SK-N-SH (cell line): ENCODE results near the gene MINK1. TPM values are rescaled to one million over a fixed set of nuclear protein-coding genes. Genes with fewer than 3 reads are reported as not detected.

Experiments
- CTCF ChIA-PET: fragments of 300-600, 350-600 bp; formaldehyde crosslinking; extraction: SDS; loops from one replicate; lab custom pipeline; 2021; lab: Yijun Ruan, JAX
- POLR2A ChIA-PET: fragments of 350-600 bp; sonication (Branson Sonifier 250); formaldehyde crosslinking; extraction: SDS; loops from one replicate; lab custom pipeline; 2020; ENCODE audit warnings: antibody characterized with exemption, inconsistent platforms; lab: Yijun Ruan, JAX
- DNase-seq: peaks from one replicate; pipeline ENCODE4 v3.0.0; 2012
- H2AFZ ChIP-seq: fragments of 200-600 bp; sonication (generic); 2 replicates; pipeline ENCODE4 v1.8.1; 2016; ENCODE audit warnings: antibody characterized with exemption, mild to moderate bottlenecking, low read depth
- H3F3A ChIP-seq: fragments of 200-600 bp; sonication (generic); replicated peaks from 2 replicates; pipeline ENCODE3; 2016; ENCODE audit warnings: antibody characterized with exemption, mild to moderate bottlenecking; ENCODE audit not compliant: insufficient read depth
- H3K27ac ChIP-seq, 2 experiments: fragments of 200-500 bp in 1 of 2; fragments of 200-600 bp in 1 of 2; sonication (Bioruptor generic) in 1 of 2; sonication (generic), shearing (Covaris generic) in 1 of 2; 2 replicates each; pipeline versions ENCODE4 v1.5.1 to v1.6.1; 2014 to 2016; ENCODE audit warnings: low read depth in 2 of 2, inconsistent platforms in 1 of 2, low read length in 1 of 2, mild to moderate bottlenecking in 1 of 2, mixed read lengths in 1 of 2
- H3K27me3 ChIP-seq: fragments of 200-600 bp; sonication (generic), shearing (Covaris generic); 2 replicates; pipeline ENCODE4 v1.6.1; 2016; ENCODE audit warnings: mixed run types; ENCODE audit not compliant: insufficient read depth
- H3K36me3 ChIP-seq, 2 experiments: fragments of 200-500 bp in 1 of 2; fragments of 200-600 bp in 1 of 2; sonication (Bioruptor generic) in 1 of 2; sonication (generic) in 1 of 2; replicated peaks in 1 of 2; 2 replicates each; pipeline versions ENCODE3 to v1.5.1; 2014 to 2016; ENCODE audit warnings: low read length in 1 of 2, mild to moderate bottlenecking in 1 of 2; ENCODE audit not compliant: insufficient read depth in 2 of 2, control insufficient read depth in 1 of 2
- H3K4me1 ChIP-seq, 2 experiments: fragments of 200-500 bp in 1 of 2; fragments of 200-600 bp in 1 of 2; sonication (Bioruptor generic) in 1 of 2; sonication (generic), shearing (Covaris generic) in 1 of 2; 2 replicates each; pipeline versions ENCODE4 v1.5.1 to v1.6.1; 2014 to 2016; ENCODE audit warnings: low read depth in 1 of 2, low read length in 1 of 2, mixed run types in 1 of 2; ENCODE audit not compliant: insufficient read depth in 2 of 2, control insufficient read depth in 1 of 2
- H3K4me2 ChIP-seq: fragments of 200-600 bp; sonication (generic), shearing (Covaris generic); 2 replicates; pipeline ENCODE4 v1.6.1; 2017; ENCODE audit warnings: mixed run types
- H3K4me3 ChIP-seq, 2 experiments: fragments of 200-500 bp in 1 of 2; fragments of 200-600 bp in 1 of 2; sonication (Bioruptor generic) in 1 of 2; sonication (generic), shearing (Covaris generic) in 1 of 2; 2 replicates each; pipeline versions ENCODE4 v1.5.1 to v1.8.1; 2014 to 2016; ENCODE audit warnings: low read depth in 2 of 2, inconsistent platforms in 1 of 2, low read length in 1 of 2, mild to moderate bottlenecking in 1 of 2, mixed read lengths in 1 of 2, moderate library complexity in 1 of 2
- H3K79me2 ChIP-seq: fragments of 200-600 bp; sonication (generic); 2 replicates; pipeline ENCODE4 v1.8.1; 2017; ENCODE audit warnings: mild to moderate bottlenecking; ENCODE audit not compliant: insufficient read depth
- H3K9ac ChIP-seq: fragments of 200-600 bp; sonication (generic); 2 replicates; pipeline ENCODE4 v1.6.1; 2017; ENCODE audit warnings: mixed run types
- H3K9me2 ChIP-seq: fragments of 200-600 bp; sonication (generic); 2 replicates; pipeline ENCODE4 v1.6.1; 2017; ENCODE audit warnings: mixed run types
- H3K9me3 ChIP-seq: fragments of 200-600 bp; sonication (generic); 2 replicates; pipeline ENCODE4 v1.6.1; 2017; ENCODE audit warnings: mixed run types, mild to moderate bottlenecking, moderate library complexity
- H4K20me1 ChIP-seq: fragments of 200-600 bp; sonication (generic); 2 replicates; pipeline ENCODE4 v1.6.1; 2017; ENCODE audit warnings: mild to moderate bottlenecking, mixed run types; ENCODE audit not compliant: insufficient read depth
- EZH2phosphoT487 ChIP-seq: fragments of 200-600 bp; sonication (generic); IDR thresholded peaks from 2 replicates; pipeline ENCODE4 v1.6.1; 2017; ENCODE audit warnings: low read depth, mixed run types, mild to moderate bottlenecking, antibody characterized with exemption, moderate library complexity, borderline replicate concordance
- JUND ChIP-seq: IDR thresholded peaks from 2 replicates; pipeline ENCODE4 v1.4.0; 2012
- NFIC ChIP-seq: IDR thresholded peaks from 2 replicates; pipeline ENCODE4 v1.4.0; 2012; ENCODE audit warnings: borderline replicate concordance
- RCOR1 ChIP-seq: fragments of 150-350 bp; IDR thresholded peaks from 2 replicates; pipeline ENCODE4 v1.6.1; 2017; ENCODE audit warnings: antibody characterized with exemption, low read length
- SIN3A ChIP-seq: IDR thresholded peaks from 2 replicates; pipeline ENCODE4 v1.6.1; 2012; ENCODE audit warnings: low read depth, mild to moderate bottlenecking, low read length, moderate library complexity, borderline replicate concordance
- YY1 ChIP-seq: IDR thresholded peaks from 2 replicates; pipeline ENCODE4 v1.4.0; 2012; ENCODE audit warnings: low read depth, mild to moderate bottlenecking
- ZBTB33 ChIP-seq: IDR thresholded peaks from 2 replicates; pipeline ENCODE4 v1.4.0; 2012; ENCODE audit warnings: low read depth, borderline replicate concordance
- WGBS: methylation state at CpG from one replicate; pipeline ENCODE4 v1.1.6; 2017; ENCODE audit warnings: low lambda C conversion rate; 5-methylcytosine and 5-hydroxymethylcytosine counted together
- polyA plus RNA-seq, 3 experiments: library from polyadenylated mRNA; depleted of rRNA; stranded (reverse); fragments of >200 nt; gene quantifications; 2 replicates each; pipeline ENCODE4 v1.2.3, GENCODE V29; 2012
- TF ChIP-seq, protein P1 (sequence below): fragments of 150-350 bp; IDR thresholded peaks from 2 replicates; pipeline ENCODE4 v1.6.1; 2017; ENCODE audit warnings: antibody characterized with exemption, low read length, low read depth, borderline replicate concordance
- TF ChIP-seq, protein P2 (sequence below): IDR thresholded peaks from 2 replicates; pipeline ENCODE4 v1.4.0; 2012; ENCODE audit warnings: low read depth, borderline replicate concordance

The MINK1 gene
- polyA plus RNA-seq, 1 of the 3 experiments (the other 2 are of a cell fraction), result 64.7 TPM

DNA sequence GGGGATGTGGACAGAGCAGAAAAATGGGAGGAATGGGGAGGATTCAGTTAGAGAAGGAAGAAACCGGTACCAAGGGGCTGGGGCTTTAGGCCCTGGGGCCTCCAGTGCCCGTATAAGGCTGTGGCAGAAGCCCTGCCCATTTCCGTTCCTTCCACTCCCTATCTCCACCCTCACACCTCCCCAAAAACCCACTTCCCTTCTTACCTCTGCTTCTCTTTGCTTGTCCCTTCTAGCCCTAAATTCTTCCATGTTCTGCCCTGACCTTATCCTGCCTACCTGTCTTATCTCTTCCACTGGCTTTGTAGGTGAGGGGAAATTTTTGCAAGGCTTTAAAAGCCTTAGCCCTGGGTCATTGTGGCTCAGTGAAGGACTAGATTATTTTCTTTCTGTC lies 111.0 kb downstream of the MINK1 start:
- Histone ChIP-seq H3K9me3 (no peaks in the 10 kb centered on the region), H3K4me3 (no peak overlapping the region), H4K20me1 (peaks cover 45% of the 10 kb centered on the region), H3K4me2 (peak overlapping the region; percentile 98; the same call in 1 of the 2 replicates), H2AFZ (no peak overlapping the region), H3K27ac (peak overlapping the region in 1 of 2 experiments; percentile 97; a peak in 2 of 4 replicates), H3K79me2 (peaks cover 84% of the 10 kb centered on the region), H3K36me3 (peaks cover 37 to 40% of the 10 kb centered on the region in 2 experiments), H3K27me3 (no peaks in the 10 kb centered on the region), H3K9me2 (no peaks in the 10 kb centered on the region), H3K4me1 (peaks cover 16 to 35% of the 10 kb centered on the region in 2 experiments), H3K9ac (peak overlapping the region; percentile 41; the same call in 1 of the 2 replicates), H3F3A (peaks cover 71% of the 10 kb centered on the region)
- TF ChIP-seq NFIC (no peak), YY1 (no peak), RCOR1 (no peak), ZBTB33 (no peak), JUND (no peak), SIN3A (no peak), EZH2phosphoT487 (no peak)
- TF ChIP-seq, protein P1, sequence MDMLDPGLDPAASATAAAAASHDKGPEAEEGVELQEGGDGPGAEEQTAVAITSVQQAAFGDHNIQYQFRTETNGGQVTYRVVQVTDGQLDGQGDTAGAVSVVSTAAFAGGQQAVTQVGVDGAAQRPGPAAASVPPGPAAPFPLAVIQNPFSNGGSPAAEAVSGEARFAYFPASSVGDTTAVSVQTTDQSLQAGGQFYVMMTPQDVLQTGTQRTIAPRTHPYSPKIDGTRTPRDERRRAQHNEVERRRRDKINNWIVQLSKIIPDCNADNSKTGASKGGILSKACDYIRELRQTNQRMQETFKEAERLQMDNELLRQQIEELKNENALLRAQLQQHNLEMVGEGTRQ, result no peak
- ChIA-PET POLR2A (interaction anchor here (0.7 kb wide), 1 partner anchor 31 kb away, joined by 3 read pairs; no protein-coding TSS in a partner anchor), CTCF (no interaction called here)
- DNase-seq, result no peak
- 70% methylated on average over 3 of the region's 3 CpGs for WGBS

GRCh38 chr17:4944554-4945175 lies 111.5 kb downstream of the MINK1 start:
- peaks cover 37 to 40% of the 10 kb centered on the region in 2 experiments for H3K36me3 ChIP-seq
- H3K27ac ChIP-seq, result peak overlapping the region; percentile 63 to 97
- H3K9me2 ChIP-seq, result no peaks in the 10 kb centered on the region
- H2AFZ ChIP-seq, result no peak overlapping the region
- 61% methylated on average over 6 of the region's 8 CpGs for WGBS
- H3K9ac ChIP-seq, result peak overlapping the region; percentile 41; the same call in 1 of the 2 replicates
- H3K4me2 ChIP-seq, result peak overlapping the region; percentile 98
- peaks cover 79% of the 10 kb centered on the region for H3K79me2 ChIP-seq
- H3K27me3 ChIP-seq, result no peaks in the 10 kb centered on the region
- H3F3A ChIP-seq, result peaks cover 73% of the 10 kb centered on the region
- no peaks in the 10 kb centered on the region for H3K9me3 ChIP-seq
- ChIA-PET POLR2A (interaction anchor here (0.6 to 4.3 kb wide), 2 partner anchors 18 to 23 kb away, joined by 3 to 32 read pairs; partner anchors contain the start of gene SPAG7), CTCF (interaction anchor here (0.9 kb wide), 1 partner anchor 154 kb away, joined by 3 read pairs; no protein-coding TSS in a partner anchor)
- no peak overlapping the region; a peak in 1 of 4 replicates for H3K4me3 ChIP-seq
- TF ChIP-seq, protein P2, sequence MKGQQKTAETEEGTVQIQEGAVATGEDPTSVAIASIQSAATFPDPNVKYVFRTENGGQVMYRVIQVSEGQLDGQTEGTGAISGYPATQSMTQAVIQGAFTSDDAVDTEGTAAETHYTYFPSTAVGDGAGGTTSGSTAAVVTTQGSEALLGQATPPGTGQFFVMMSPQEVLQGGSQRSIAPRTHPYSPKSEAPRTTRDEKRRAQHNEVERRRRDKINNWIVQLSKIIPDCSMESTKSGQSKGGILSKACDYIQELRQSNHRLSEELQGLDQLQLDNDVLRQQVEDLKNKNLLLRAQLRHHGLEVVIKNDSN, result no peak
- peak; percentile 3; the same call in 1 of the 2 replicates for TF ChIP-seq JUND
- no peak for DNase-seq
- peaks cover 16 to 33% of the 10 kb centered on the region in 2 experiments for H3K4me1 ChIP-seq
- peaks cover 45% of the 10 kb centered on the region for H4K20me1 ChIP-seq
